ENCODE data around the gene PCDHB6. TPM values are rescaled to one million over a fixed set of nuclear protein-coding genes. Genes with fewer than 3 reads are reported as not detected.

PCDHB6 gene
- total RNA-seq: 0.49 TPM in 1 of 2 replicates, not detected in the other

DNA sequence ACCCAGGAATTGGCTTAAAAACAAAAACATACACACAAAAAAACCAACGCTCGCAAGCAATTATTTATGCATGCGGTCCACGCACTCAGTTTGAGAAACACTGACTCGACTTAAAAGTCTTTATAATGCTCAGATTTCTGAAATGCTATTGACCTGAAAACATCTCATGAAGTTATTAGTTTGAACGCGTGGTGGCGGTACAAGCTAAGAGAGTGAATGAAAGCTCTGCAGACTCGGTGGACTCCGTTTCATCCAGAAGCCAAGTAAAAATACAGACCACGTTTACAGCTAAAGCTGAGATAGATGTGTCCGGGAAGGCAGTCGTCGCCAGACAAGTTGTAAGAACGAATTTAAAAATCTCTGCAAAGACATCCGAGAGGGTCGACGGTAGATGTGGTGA lies at the start of gene PCDHB6:
TSS of gene PCDHB6 (plus strand) at position 246 of the 400 bp plus-strand sequence. CDS start 201 bp downstream, outside the sequence.

DNA sequence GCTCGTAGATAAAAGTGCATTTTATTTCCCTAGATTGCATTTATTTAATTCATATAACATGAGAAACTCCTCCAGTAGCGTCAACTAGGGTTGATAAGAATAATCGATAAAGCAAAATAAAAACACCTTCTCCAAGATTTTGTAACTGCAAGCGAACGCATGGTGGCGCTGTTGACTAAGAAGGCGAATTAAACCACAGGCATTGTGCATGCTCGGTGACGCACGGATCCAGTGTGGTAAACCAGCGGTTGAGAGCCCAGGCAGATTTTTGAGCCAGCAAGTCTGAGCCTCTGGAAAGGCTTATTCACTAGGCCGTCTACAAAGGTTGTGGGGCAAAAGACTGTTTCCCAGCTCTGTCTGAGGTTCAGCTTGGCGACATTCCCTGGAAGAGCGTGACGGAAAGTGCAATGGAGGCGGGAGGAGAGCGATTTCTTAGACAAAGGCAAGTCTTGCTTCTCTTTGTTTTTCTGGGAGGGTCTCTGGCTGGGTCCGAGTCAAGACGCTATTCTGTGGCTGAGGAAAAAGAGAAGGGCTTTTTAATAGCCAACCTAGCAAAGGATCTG lies 49.5 kb upstream of the PCDHB6 start, which contains the start of gene PCDHB3:
TSS of gene PCDHB3 (plus strand) at position 231 of the 563 bp plus-strand sequence. CDS start at position 408, 177 bp downstream.

GRCh38 chr5:141121563-141121962 lies 28.3 kb upstream of the PCDHB6 start, which contains the start of gene PCDHB4:
Gene PCDHB4, plus strand, starts transcription at chr5:141121818. Its CDS starts 181 bp downstream, at chr5:141121999.

GRCh38 chr5:141135030-141135717 lies 14.7 kb upstream of the PCDHB6 start, which contains the start of gene PCDHB5:
Gene PCDHB5, plus strand, starts transcription at chr5:141135206. Its CDS starts 229 bp downstream, at chr5:141135435.

GRCh38 chr5:141172381-141173204 lies 22.7 kb downstream of the PCDHB6 start, which contains the start of gene PCDHB7:
Gene PCDHB7, plus strand, starts transcription at chr5:141172644. Its CDS starts 192 bp downstream, at chr5:141172836.

DNA sequence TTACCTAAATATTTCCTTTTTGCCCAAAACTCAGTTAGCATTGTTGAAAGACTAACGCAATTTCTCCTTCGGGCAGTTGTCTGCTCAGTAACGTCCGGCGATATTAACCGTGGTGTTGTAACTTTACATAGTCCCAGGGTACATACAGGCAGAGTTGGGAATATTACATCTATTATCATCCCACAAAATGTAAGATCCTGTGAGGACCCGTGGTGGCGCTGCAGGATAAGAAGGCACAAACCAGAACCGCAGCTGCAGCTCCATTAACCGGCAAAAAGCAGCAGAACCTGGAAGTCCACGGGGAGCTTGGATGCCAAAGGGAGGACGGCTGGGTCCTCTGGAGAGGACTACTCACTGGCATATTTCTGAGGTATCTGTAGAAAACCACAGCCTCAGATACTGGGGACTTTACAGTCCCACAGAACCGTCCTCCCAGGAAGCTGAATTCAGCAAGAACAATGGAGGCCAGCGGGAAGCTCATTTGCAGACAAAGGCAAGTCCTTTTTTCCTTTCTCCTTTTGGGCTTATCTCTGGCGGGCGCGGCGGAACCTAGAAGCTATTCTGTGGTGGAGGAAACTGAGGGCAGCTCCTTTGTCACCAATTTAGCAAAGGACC lies 27.8 kb downstream of the PCDHB6 start, which contains the start of gene PCDHB8:
TSS of gene PCDHB8 (plus strand) at position 214 of the 615 bp plus-strand sequence. CDS start at position 459, 245 bp downstream.

DNA sequence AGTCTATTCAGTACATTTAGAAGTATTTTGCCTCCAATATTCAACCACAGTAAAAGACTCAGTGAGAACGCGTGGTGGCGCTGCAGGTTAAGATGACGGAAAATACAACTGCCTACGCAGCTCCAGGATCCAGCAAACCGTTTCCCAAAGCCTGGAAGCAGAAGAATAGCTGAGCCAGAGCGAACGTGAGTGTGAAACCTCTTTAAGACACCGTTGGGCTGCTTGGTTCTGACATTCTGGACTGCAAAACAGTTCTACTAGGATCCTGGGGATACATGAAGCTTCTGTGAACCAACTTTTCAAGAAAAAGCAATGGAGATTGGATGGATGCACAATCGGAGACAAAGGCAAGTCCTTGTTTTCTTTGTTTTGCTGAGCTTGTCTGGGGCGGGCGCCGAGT lies 32.4 kb downstream of the PCDHB6 start, which contains the start of gene PCDHB16:
TSS of gene PCDHB16 (plus strand) at position 140 of the 400 bp plus-strand sequence. CDS start at position 313, 173 bp downstream.

GRCh38 chr5:141186897-141187512 lies 37.1 kb downstream of the PCDHB6 start, which contains the start of gene PCDHB9:
Gene PCDHB9, plus strand, starts transcription at chr5:141187161. Its CDS starts 158 bp downstream, at chr5:141187319.

GRCh38 chr5:141192110-141192725 lies 42.4 kb downstream of the PCDHB6 start, which contains the start of gene PCDHB10:
Gene PCDHB10, plus strand, starts transcription at chr5:141192353. Its CDS starts 200 bp downstream, at chr5:141192553.

DNA sequence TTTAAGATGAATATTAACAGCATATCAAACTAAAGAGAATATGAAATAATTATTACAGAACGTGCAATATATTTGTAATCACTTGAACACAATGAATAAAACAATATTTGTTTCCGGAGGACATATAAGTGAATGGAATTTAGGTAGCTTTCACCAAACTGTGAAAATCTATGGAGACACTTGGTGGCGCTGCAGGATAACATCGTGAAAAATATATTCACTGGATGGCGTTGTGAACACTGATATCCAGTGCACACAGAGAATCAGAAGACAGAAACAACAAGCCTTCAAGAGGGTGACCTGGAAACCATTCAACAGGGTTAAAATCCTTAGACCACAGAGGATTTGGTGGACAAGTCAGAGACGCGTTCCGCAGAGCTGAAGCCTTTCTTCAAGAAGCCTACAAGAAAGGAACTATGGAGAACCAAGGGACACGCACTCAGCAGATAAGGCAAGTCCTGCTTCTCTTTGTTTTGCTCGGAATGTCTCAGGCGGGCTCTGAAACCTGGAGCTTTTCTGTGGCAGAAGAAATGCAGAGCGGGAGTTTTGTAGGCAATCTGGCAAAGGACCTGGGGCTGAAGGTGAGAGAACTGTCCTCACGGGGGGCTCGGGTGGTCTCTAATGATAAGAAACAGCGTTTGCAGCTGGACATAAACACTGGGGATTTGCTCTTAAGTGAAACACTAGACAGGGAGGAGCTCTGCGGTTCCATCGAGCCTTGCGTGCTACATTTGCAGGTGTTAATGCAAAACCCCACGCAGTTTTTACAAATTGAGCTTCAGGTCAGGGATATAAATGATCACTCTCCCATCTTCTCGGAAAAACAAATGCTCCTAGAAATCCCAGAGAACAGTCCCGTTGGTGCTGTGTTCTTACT lies 49.7 kb downstream of the PCDHB6 start, which contains the start of gene PCDHB11:
TSS of gene PCDHB11 (plus strand) at position 269 of the 877 bp plus-strand sequence. CDS start at position 417, 148 bp downstream.

Other genes with a start within 250 kb of the PCDHB6 start
- gene PCDHAC1, start 223.8 kb upstream of the PCDHB6 start, total RNA-seq: not detected in 2 replicates
- gene PCDHAC2, start 183.6 kb upstream of the PCDHB6 start, total RNA-seq: under 0.01 and 0.49 TPM in 2 replicates
- not detected in 2 replicates for gene PCDHB1, start 98.7 kb upstream of the PCDHB6 start, total RNA-seq
- gene PCDHB2, start 55.4 kb upstream of the PCDHB6 start, total RNA-seq: 0.90 and 1.3 TPM in 2 replicates
- gene PCDHB3, start 49.6 kb upstream of the PCDHB6 start, total RNA-seq: 0.16 TPM in 1 of 2 replicates, not detected in the other
- gene PCDHB4, start 28.2 kb upstream of the PCDHB6 start, total RNA-seq: 0.18 and 0.97 TPM in 2 replicates
- gene PCDHB5, start 14.9 kb upstream of the PCDHB6 start, total RNA-seq: 1.3 and 4.5 TPM in 2 replicates
- gene PCDHB7, start 22.6 kb downstream of the PCDHB6 start, total RNA-seq: 0.16 and 1.1 TPM in 2 replicates
- gene PCDHB8, start 27.7 kb downstream of the PCDHB6 start, total RNA-seq: 0.49 TPM in 1 of 2 replicates, not detected in the other
- gene PCDHB16, start 32.3 kb downstream of the PCDHB6 start, total RNA-seq: 0.54 TPM in 1 of 2 replicates, not detected in the other
- gene PCDHB9, start 37.1 kb downstream of the PCDHB6 start, total RNA-seq: under 0.01 TPM in 1 of 2 replicates, not detected in the other
- 0.16 and 0.18 TPM in 2 replicates for gene PCDHB10, start 42.3 kb downstream of the PCDHB6 start, total RNA-seq
- gene PCDHB11, start 49.6 kb downstream of the PCDHB6 start, total RNA-seq: 0.18 and 0.65 TPM in 2 replicates
- 0.16 and 0.72 TPM in 2 replicates for gene PCDHB12, start 58.7 kb downstream of the PCDHB6 start, total RNA-seq
- gene PCDHB13, start 63.9 kb downstream of the PCDHB6 start, total RNA-seq: 0.16 and 0.90 TPM in 2 replicates
- gene PCDHB14, start 73.3 kb downstream of the PCDHB6 start, total RNA-seq: 0.54 and 1.5 TPM in 2 replicates
- gene PCDHB15, start 95.3 kb downstream of the PCDHB6 start, total RNA-seq: 1.8 TPM in 2 replicates
- gene SLC25A2, start 154.0 kb downstream of the PCDHB6 start, total RNA-seq: not detected in 2 replicates
- gene TAF7, start 170.7 kb downstream of the PCDHB6 start, total RNA-seq: 36.6 and 51.5 TPM in 2 replicates
- 0.54 and 0.65 TPM in 2 replicates for gene PCDHGA1, start 180.5 kb downstream of the PCDHB6 start, total RNA-seq
- 2.5 and 5.8 TPM in 2 replicates for gene PCDHGA2, start 188.7 kb downstream of the PCDHB6 start, total RNA-seq
- 2.0 and 2.9 TPM in 2 replicates for gene PCDHGA3, start 193.8 kb downstream of the PCDHB6 start, total RNA-seq
- 0.36 and 0.81 TPM in 2 replicates for gene PCDHGB1, start 200.0 kb downstream of the PCDHB6 start, total RNA-seq
- gene PCDHGA4, start 205.0 kb downstream of the PCDHB6 start, total RNA-seq: 4.7 and 6.3 TPM in 2 replicates
- gene PCDHGB2, start 209.9 kb downstream of the PCDHB6 start, total RNA-seq: 1.6 and 3.2 TPM in 2 replicates
- gene PCDHGA5, start 214.1 kb downstream of the PCDHB6 start, total RNA-seq: 0.32 and 2.2 TPM in 2 replicates
- gene PCDHGB3, start 220.2 kb downstream of the PCDHB6 start, total RNA-seq: 1.8 and 2.4 TPM in 2 replicates
- gene PCDHGA6, start 223.8 kb downstream of the PCDHB6 start, total RNA-seq: 1.1 and 3.4 TPM in 2 replicates
- gene PCDHGA7, start 232.7 kb downstream of the PCDHB6 start, total RNA-seq: 3.6 and 5.8 TPM in 2 replicates
- 14.1 and 16.8 TPM in 2 replicates for gene PCDHGB4, start 237.6 kb downstream of the PCDHB6 start, total RNA-seq
- 0.18 and 1.8 TPM in 2 replicates for gene PCDHGA8, start 242.6 kb downstream of the PCDHB6 start, total RNA-seq
- 21.7 and 22.2 TPM in 2 replicates for gene PCDHGB5, start 247.9 kb downstream of the PCDHB6 start, total RNA-seq